ENCODE results near the gene MYO1A. TPM values are rescaled to one million over a fixed set of nuclear protein-coding genes. Genes with fewer than 3 reads are reported as not detected.

Gene MYO1A
- total and polyA plus RNA-seq, 4 donors: 0.03 to 0.28 (median 0.08) TPM; not detected in 1

DNA sequence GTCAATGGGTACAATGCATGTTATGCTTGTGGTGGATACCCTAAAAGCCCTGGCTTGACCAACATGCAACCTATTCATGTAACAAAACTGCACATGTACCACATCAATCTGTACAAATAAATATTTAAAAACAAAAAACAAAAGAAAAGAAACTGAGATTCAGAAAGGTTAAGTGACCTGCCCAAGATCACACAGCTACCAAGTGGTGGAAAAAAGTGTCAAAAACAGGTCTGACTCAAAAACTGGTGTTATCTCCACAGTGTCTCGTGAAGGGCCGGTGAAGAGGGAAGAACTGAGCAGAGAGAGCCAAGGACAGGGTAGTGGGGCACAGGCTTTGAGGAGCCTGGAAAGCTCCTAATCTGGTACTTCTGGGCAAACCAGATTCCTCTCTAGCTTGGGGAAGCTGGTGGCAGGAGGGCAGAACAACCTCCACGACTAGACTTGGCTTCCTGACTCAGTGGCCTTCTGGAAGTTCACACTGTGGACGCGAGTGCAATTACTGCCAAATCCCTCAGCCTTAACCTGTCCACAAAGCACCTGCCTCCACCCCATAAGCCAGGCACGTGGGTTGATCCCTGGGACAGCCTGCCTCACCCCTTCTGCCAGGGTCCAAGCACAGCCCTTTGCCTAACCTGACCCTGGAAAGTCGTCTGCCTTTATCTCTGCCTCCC is 59.1 kb downstream of the MYO1A start (continued):
- TF ChIP-seq, protein P1, sequence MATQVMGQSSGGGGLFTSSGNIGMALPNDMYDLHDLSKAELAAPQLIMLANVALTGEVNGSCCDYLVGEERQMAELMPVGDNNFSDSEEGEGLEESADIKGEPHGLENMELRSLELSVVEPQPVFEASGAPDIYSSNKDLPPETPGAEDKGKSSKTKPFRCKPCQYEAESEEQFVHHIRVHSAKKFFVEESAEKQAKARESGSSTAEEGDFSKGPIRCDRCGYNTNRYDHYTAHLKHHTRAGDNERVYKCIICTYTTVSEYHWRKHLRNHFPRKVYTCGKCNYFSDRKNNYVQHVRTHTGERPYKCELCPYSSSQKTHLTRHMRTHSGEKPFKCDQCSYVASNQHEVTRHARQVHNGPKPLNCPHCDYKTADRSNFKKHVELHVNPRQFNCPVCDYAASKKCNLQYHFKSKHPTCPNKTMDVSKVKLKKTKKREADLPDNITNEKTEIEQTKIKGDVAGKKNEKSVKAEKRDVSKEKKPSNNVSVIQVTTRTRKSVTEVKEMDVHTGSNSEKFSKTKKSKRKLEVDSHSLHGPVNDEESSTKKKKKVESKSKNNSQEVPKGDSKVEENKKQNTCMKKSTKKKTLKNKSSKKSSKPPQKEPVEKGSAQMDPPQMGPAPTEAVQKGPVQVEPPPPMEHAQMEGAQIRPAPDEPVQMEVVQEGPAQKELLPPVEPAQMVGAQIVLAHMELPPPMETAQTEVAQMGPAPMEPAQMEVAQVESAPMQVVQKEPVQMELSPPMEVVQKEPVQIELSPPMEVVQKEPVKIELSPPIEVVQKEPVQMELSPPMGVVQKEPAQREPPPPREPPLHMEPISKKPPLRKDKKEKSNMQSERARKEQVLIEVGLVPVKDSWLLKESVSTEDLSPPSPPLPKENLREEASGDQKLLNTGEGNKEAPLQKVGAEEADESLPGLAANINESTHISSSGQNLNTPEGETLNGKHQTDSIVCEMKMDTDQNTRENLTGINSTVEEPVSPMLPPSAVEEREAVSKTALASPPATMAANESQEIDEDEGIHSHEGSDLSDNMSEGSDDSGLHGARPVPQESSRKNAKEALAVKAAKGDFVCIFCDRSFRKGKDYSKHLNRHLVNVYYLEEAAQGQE (IDR thresholded peaks at IDR 0.05): no peak
- peak; percentile 65 to 86 for TF ChIP-seq HNF4A (conservative IDR thresholded peaks at IDR 0.05)
- no peak for TF ChIP-seq FOXA2 (IDR thresholded peaks at IDR 0.05)

GRCh38 chr12:56989861-56990610 is 59.9 kb downstream of the MYO1A start:
- whole genome bisulfite sequencing: 76% methylated on average over 7 of the region's 7 CpGs
- peaks cover 4 to 47% (median 32%) of the 10 kb centered on the region in 4 donors for H3K4me1 ChIP-seq (ENCODE audit: control insufficient read depth in 4 of 4, insufficient read depth in 4 of 4, low read length in 3 of 4)
- no peaks in the 10 kb centered on the region for H3K36me3 ChIP-seq (ENCODE audit: control insufficient read depth in 4 of 4, insufficient read depth in 3 of 4, low read depth in 1 of 4, low read length in 3 of 4)
- DNase-seq (ENCODE audit: low spot score): no peak
- H3K4me3 ChIP-seq (ENCODE audit: low read depth in 1 of 3, low read length in 3 of 3): no peak overlapping the region
- H3K9me3 ChIP-seq (ENCODE audit: control insufficient read depth in 4 of 4, low read length in 3 of 4): no peaks in the 10 kb centered on the region
- no peaks in the 10 kb centered on the region for H3K27me3 ChIP-seq (ENCODE audit: control insufficient read depth in 4 of 4, insufficient read depth in 4 of 4, low read length in 3 of 4)
- no peak overlapping the region for H3K9ac ChIP-seq (ENCODE audit: low read depth in 1 of 2, low read length in 2 of 2)
- TF ChIP-seq SP1 (IDR thresholded peaks at IDR 0.05): no peak
- TF ChIP-seq EGR1 (IDR thresholded peaks at IDR 0.05; ENCODE audit: low read depth in 2 of 2): no peak
- TF ChIP-seq, protein P1 (IDR thresholded peaks at IDR 0.05): no peak
- TF ChIP-seq JUND (IDR thresholded peaks at IDR 0.05): no peak
- TF ChIP-seq RXRA (IDR thresholded peaks at IDR 0.05): no peak
- TF ChIP-seq YY1 (IDR thresholded peaks at IDR 0.05): no peak
- TF ChIP-seq FOXA1 (IDR thresholded peaks at IDR 0.05): no peak
- no peak for TF ChIP-seq NR2F2 (IDR thresholded peaks at IDR 0.05)
- TF ChIP-seq, protein P2, sequence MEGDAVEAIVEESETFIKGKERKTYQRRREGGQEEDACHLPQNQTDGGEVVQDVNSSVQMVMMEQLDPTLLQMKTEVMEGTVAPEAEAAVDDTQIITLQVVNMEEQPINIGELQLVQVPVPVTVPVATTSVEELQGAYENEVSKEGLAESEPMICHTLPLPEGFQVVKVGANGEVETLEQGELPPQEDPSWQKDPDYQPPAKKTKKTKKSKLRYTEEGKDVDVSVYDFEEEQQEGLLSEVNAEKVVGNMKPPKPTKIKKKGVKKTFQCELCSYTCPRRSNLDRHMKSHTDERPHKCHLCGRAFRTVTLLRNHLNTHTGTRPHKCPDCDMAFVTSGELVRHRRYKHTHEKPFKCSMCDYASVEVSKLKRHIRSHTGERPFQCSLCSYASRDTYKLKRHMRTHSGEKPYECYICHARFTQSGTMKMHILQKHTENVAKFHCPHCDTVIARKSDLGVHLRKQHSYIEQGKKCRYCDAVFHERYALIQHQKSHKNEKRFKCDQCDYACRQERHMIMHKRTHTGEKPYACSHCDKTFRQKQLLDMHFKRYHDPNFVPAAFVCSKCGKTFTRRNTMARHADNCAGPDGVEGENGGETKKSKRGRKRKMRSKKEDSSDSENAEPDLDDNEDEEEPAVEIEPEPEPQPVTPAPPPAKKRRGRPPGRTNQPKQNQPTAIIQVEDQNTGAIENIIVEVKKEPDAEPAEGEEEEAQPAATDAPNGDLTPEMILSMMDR (IDR thresholded peaks at IDR 0.05; ENCODE audit: low read depth, low read length, missing input control): no peak
- no peak for TF ChIP-seq ZBTB33 (IDR thresholded peaks at IDR 0.05)
- TF ChIP-seq GABPA (IDR thresholded peaks at IDR 0.05 in 1 of 2, conservative IDR thresholded peaks at IDR 0.05 in 1 of 2): no peak
- TF ChIP-seq HNF4G (IDR thresholded peaks at IDR 0.05): no peak
- no peak for TF ChIP-seq MAX (IDR thresholded peaks at IDR 0.05)
- peak overlapping the region; percentile 63 to 76 for H3K27ac ChIP-seq (ENCODE audit: low read depth in 1 of 2, low read length in 2 of 2)
